ENCODE results near the gene LIG1. TPM values are rescaled to one million over a fixed set of nuclear protein-coding genes. Genes with fewer than 3 reads are reported as not detected.

LIG1 gene
- total RNA-seq, 1 experiment from 2014 or later, result 115 TPM

GRCh38 chr19:48135411-48135810 is 34.7 kb downstream of the LIG1 start:
- Histone ChIP-seq H3K23me2 (ENCODE audit: insufficient read length, low read depth, low read length, poor library complexity, severe bottlenecking) (no peaks in the 10 kb centered on the region), H4K20me1 (ENCODE audit: control insufficient read depth, insufficient read depth, insufficient read length) (no peaks in the 10 kb centered on the region), H3K56ac (ENCODE audit: insufficient read length, low read depth, low read length) (no peak overlapping the region), H3K4me1 (ENCODE audit: insufficient read depth, low read length) (no peaks in the 10 kb centered on the region), H3K23ac (ENCODE audit: insufficient read length, low read depth, low read length) (no peak overlapping the region), H3T11ph (ENCODE audit: low read length) (no peak overlapping the region), H2BK12ac (ENCODE audit: insufficient read length, low read depth, low read length) (no peak overlapping the region), H3K4me2 (ENCODE audit: insufficient read depth, insufficient read length, low read length) (no peak overlapping the region), H3K79me2 (ENCODE audit: insufficient read depth, low read length) (no peaks in the 10 kb centered on the region), H3K14ac (ENCODE audit: insufficient read depth, low read length) (no peak overlapping the region), H3K4ac (ENCODE audit: low read depth, low read length) (no peak overlapping the region), H3K9me3 (ENCODE audit: control insufficient read depth, low read depth, low read length) (no peaks in the 10 kb centered on the region), H4K8ac (replicated peaks; ENCODE audit: insufficient read length, low read depth, low read length) (no peak overlapping the region), H3K79me1 (ENCODE audit: insufficient read depth, low read depth, low read length, poor library complexity, severe bottlenecking) (no peaks in the 10 kb centered on the region), H2AFZ (ENCODE audit: low read length) (no peak overlapping the region), H3K18ac (ENCODE audit: insufficient read length, low read depth, low read length) (no peak overlapping the region), H3K27ac (ENCODE audit: insufficient read length, low read depth, low read length) (no peak overlapping the region), H2BK15ac (ENCODE audit: low read depth, low read length) (no peak overlapping the region), H3K27me3 (ENCODE audit: insufficient read depth, low read length) (no peaks in the 10 kb centered on the region), H2BK120ac (ENCODE audit: low read depth, low read length, poor library complexity, severe bottlenecking) (no peak overlapping the region), H2BK20ac (ENCODE audit: low read depth, low read length, poor library complexity, severe bottlenecking) (no peak overlapping the region), H3K9ac (ENCODE audit: extremely low read depth, insufficient read length, low read length) (no peak overlapping the region), H4K5ac (ENCODE audit: insufficient read length, low read depth, low read length) (no peak overlapping the region), H2AK5ac (ENCODE audit: insufficient read length, low read length) (no peak overlapping the region), H2BK5ac (ENCODE audit: insufficient read length, low read length) (no peak overlapping the region), H4K91ac (ENCODE audit: insufficient read length, low read depth, low read length) (no peak overlapping the region)
- WGBS (ENCODE audit: extremely low coverage, insufficient read length, low lambda C conversion rate), result no CpG with 5 or more reads among the region's 8 CpGs
- Mint-ChIP-seq H3K27ac (peak overlapping the region in 1 of 3 experiments; percentile 91; a peak in 2 of 7 replicates), H3K4me3 (no peak overlapping the region), H3K27me3 (ENCODE audit: low read depth) (no peaks in the 10 kb centered on the region; the same call in 1 of the 2 replicates), H3K9me3 (no peaks in the 10 kb centered on the region), H3K36me3 (ENCODE audit: insufficient read depth in 1 of 3, low read depth in 3 of 3) (peaks cover 27 to 68% (median 62%) of the 10 kb centered on the region in 3 experiments; a peak in 6 of 7 replicates), H3K4me1 (no peaks in the 10 kb centered on the region)
- no peak for DNase-seq
- no peak for TF ChIP-seq CTCF (conservative IDR thresholded peaks at IDR 0.05)

Data from H9 (cell line).